H1 (cell line): ENCODE data around the gene ATP10D. TPM values are rescaled to one million over a fixed set of nuclear protein-coding genes. Genes with fewer than 3 reads are reported as not detected.

Experiments
- CTCF ChIA-PET: fragments of 300-600 bp; sonication (Branson Sonifier 250); formaldehyde crosslinking; loops from one replicate; lab custom pipeline; 2021; ENCODE audit not compliant: partially characterized antibody; lab: Charles Lee
- POLR2A ChIA-PET: fragments of 300-600 bp; sonication (Branson Sonifier 250); formaldehyde crosslinking; loops from one replicate; lab custom pipeline; 2021; ENCODE audit warnings: inconsistent platforms; ENCODE audit not compliant: partially characterized antibody; lab: Charles Lee
- DNase-seq, 2 experiments: peaks; one replicate each; pipeline versions ENCODE4 v3.0.0 to v3.0.0-alpha.2; 2010 to 2022; ENCODE audit warnings: low spot score in 2 of 2, low read depth in 1 of 2, mixed read lengths in 1 of 2
- FAIRE-seq: peaks from 2 replicates; lab custom pipeline; 2011; peaks lifted over from hg19 to GRCh38; lab: Jason Lieb, UNC
- H2AFZ ChIP-seq: 2 replicates; pipeline ENCODE4 v1.8.1; 2012; ENCODE audit warnings: low read length, inconsistent platforms
- H2AK5ac ChIP-seq: 2 replicates; pipeline ENCODE4 v1.6.1; 2013; ENCODE audit warnings: low read depth, low read length
- H2BK120ac ChIP-seq: replicated peaks from 2 replicates; pipeline ENCODE3; 2013; ENCODE audit warnings: low read depth, low read length, inconsistent platforms
- H2BK12ac ChIP-seq: 2 replicates; pipeline ENCODE4 v1.6.1; 2013; ENCODE audit warnings: low read depth, low read length
- H2BK15ac ChIP-seq: 2 replicates; pipeline ENCODE4 v1.6.1; 2013; ENCODE audit warnings: low read length
- H2BK20ac ChIP-seq: 2 replicates; pipeline ENCODE4 v1.6.1; 2013; ENCODE audit warnings: low read length
- H2BK5ac ChIP-seq: 2 replicates; pipeline ENCODE4 v1.6.1; 2013; ENCODE audit warnings: low read depth, low read length
- H3K14ac ChIP-seq: 2 replicates; pipeline ENCODE4 v1.6.1; 2013; ENCODE audit warnings: inconsistent platforms; ENCODE audit not compliant: insufficient read length
- H3K18ac ChIP-seq: 2 replicates; pipeline ENCODE4 v1.6.1; 2013; ENCODE audit warnings: low read length; ENCODE audit errors: extremely low read depth
- H3K23ac ChIP-seq: 2 replicates; pipeline ENCODE4 v1.6.1; 2013; ENCODE audit warnings: inconsistent platforms; ENCODE audit not compliant: insufficient read length
- H3K23me2 ChIP-seq: 2 replicates; pipeline ENCODE4 v1.6.1; 2013; ENCODE audit warnings: low read depth, low read length
- H3K27ac ChIP-seq: 2 replicates; pipeline ENCODE4 v1.6.1; 2011; ENCODE audit warnings: low read depth, low read length, inconsistent platforms
- H3K27me3 ChIP-seq, 4 experiments: replicated peaks in 1 of 4; 1 replicate in 1 of 4; 2 replicates in 3 of 4; pipeline versions ENCODE4 v1.6.1 to v1.8.1; 2011 to 2013; ENCODE audit warnings: low read length in 3 of 4, mild to moderate bottlenecking in 3 of 4, inconsistent platforms in 2 of 4, mixed read lengths in 2 of 4, moderate library complexity in 1 of 4; ENCODE audit not compliant: control insufficient read depth in 3 of 4, insufficient read depth in 3 of 4; ENCODE audit errors: extremely low read depth in 1 of 4
- H3K36me3 ChIP-seq, 4 experiments: 2 replicates each; pipeline versions ENCODE4 v1.6.1 to v1.8.1; 2011 to 2013; ENCODE audit warnings: mild to moderate bottlenecking in 4 of 4, low read length in 3 of 4, moderate library complexity in 2 of 4, control low read depth in 1 of 4, inconsistent platforms in 1 of 4; ENCODE audit not compliant: insufficient read depth in 4 of 4, control insufficient read depth in 2 of 4
- H3K4ac ChIP-seq: replicated peaks from 2 replicates; pipeline ENCODE3; 2013; ENCODE audit warnings: low read length, low read depth, mixed read lengths, inconsistent platforms; ENCODE audit not compliant: insufficient read length
- H3K4me1 ChIP-seq, 4 experiments: replicated peaks in 1 of 4; 1 replicate in 1 of 4; 2 replicates in 3 of 4; pipeline versions ENCODE4 v1.6.1 to v1.8.1; 2011 to 2013; ENCODE audit warnings: low read length in 3 of 4, inconsistent platforms in 2 of 4, mixed read lengths in 1 of 4; ENCODE audit not compliant: insufficient read depth in 4 of 4, control insufficient read depth in 3 of 4
- H3K4me2 ChIP-seq, 2 experiments: 2 replicates each; pipeline versions ENCODE4 v1.6.1 to v1.8.1; 2011 to 2013; ENCODE audit warnings: low read depth in 2 of 2, low read length in 2 of 2, control low read depth in 1 of 2, inconsistent platforms in 1 of 2, mild to moderate bottlenecking in 1 of 2; ENCODE audit not compliant: insufficient read depth in 1 of 2
- H3K4me3 ChIP-seq, 4 experiments: fragments of 200-600, 300-600 bp in 1 of 4; sonication (generic), shearing (Covaris generic), sonication (Bioruptor Twin) in 1 of 4; 2 replicates each; pipeline versions ENCODE4 v1.5.1 to v1.8.1; 2011 to 2016; ENCODE audit warnings: low read length in 4 of 4, low read depth in 3 of 4, control low read depth in 2 of 4, inconsistent platforms in 2 of 4, mild to moderate bottlenecking in 2 of 4, mixed read lengths in 1 of 4, moderate library complexity in 1 of 4; ENCODE audit not compliant: insufficient read depth in 2 of 4; ENCODE audit errors: extremely low read depth in 1 of 4
- H3K56ac ChIP-seq: replicated peaks from 2 replicates; pipeline ENCODE3; 2013; ENCODE audit warnings: low read depth, mild to moderate bottlenecking, mixed read lengths, low read length, inconsistent platforms; ENCODE audit not compliant: insufficient read length
- H3K79me1 ChIP-seq: 2 replicates; pipeline ENCODE4 v1.6.1; 2013; ENCODE audit warnings: low read depth, low read length, control low read depth
- H3K79me2 ChIP-seq, 2 experiments: 2 replicates each; pipeline versions ENCODE4 v1.6.1 to v1.8.1; 2012 to 2013; ENCODE audit warnings: low read length in 2 of 2, mild to moderate bottlenecking in 2 of 2, inconsistent platforms in 1 of 2; ENCODE audit not compliant: insufficient read depth in 2 of 2, control insufficient read depth in 1 of 2
- H3K9ac ChIP-seq, 4 experiments: replicated peaks in 1 of 4; 1 replicate in 1 of 4; 2 replicates in 3 of 4; pipeline versions ENCODE4 v1.6.1 to v1.8.1; 2011 to 2013; ENCODE audit warnings: low read depth in 3 of 4, low read length in 3 of 4, control low read depth in 2 of 4, mild to moderate bottlenecking in 2 of 4, moderate library complexity in 2 of 4, inconsistent platforms in 1 of 4; ENCODE audit errors: extremely low read depth in 1 of 4
- H3K9me3 ChIP-seq, 2 experiments: 2 replicates each; pipeline versions ENCODE4 v1.6.1 to v1.8.1; 2012 to 2013; ENCODE audit warnings: mild to moderate bottlenecking in 2 of 2, moderate library complexity in 2 of 2, control low read depth in 1 of 2, inconsistent platforms in 1 of 2, low read depth in 1 of 2, low read length in 1 of 2, mixed read lengths in 1 of 2; ENCODE audit not compliant: insufficient read depth in 2 of 2
- H4K20me1 ChIP-seq, 2 experiments: replicated peaks in 1 of 2; 2 replicates each; pipeline versions ENCODE3 to v1.8.1; 2011 to 2013; ENCODE audit warnings: inconsistent platforms in 2 of 2, low read length in 2 of 2, mild to moderate bottlenecking in 1 of 2; ENCODE audit not compliant: insufficient read depth in 2 of 2, control insufficient read depth in 1 of 2
- H4K5ac ChIP-seq: 2 replicates; pipeline ENCODE4 v1.6.1; 2013; ENCODE audit warnings: low read length, low read depth, mixed read lengths, inconsistent platforms; ENCODE audit not compliant: insufficient read length
- H4K8ac ChIP-seq: 2 replicates; pipeline ENCODE4 v1.8.0; 2013; ENCODE audit warnings: mild to moderate bottlenecking, moderate library complexity, low read length, inconsistent platforms; ENCODE audit not compliant: insufficient read depth; ENCODE audit errors: extremely low read depth
- H4K91ac ChIP-seq: replicated peaks from 2 replicates; pipeline ENCODE3; 2013; ENCODE audit warnings: low read length, mixed read lengths, inconsistent platforms; ENCODE audit not compliant: insufficient read length
- CEBPB ChIP-seq: IDR thresholded peaks from 2 replicates; pipeline ENCODE4 v1.6.1; 2012; ENCODE audit warnings: low read depth, low read length
- CHD2 ChIP-seq: IDR thresholded peaks from 2 replicates; pipeline ENCODE4 v1.6.1; 2012; ENCODE audit warnings: low read length, improper control_type of control experiment
- CTBP2 ChIP-seq: IDR thresholded peaks from 2 replicates; pipeline ENCODE4 v1.7.0; 2011; ENCODE audit warnings: borderline replicate concordance, mild to moderate bottlenecking, moderate library complexity, mixed read lengths, low read length; ENCODE audit not compliant: insufficient read depth, insufficient read length
- EP300 ChIP-seq, 2 experiments: IDR thresholded peaks; 1 replicate in 1 of 2; 2 replicates in 1 of 2; pipeline ENCODE4 v1.6.1; 2011 to 2012; ENCODE audit warnings: low read depth in 2 of 2, low read length in 2 of 2, mild to moderate bottlenecking in 2 of 2, borderline replicate concordance in 1 of 2, inconsistent platforms in 1 of 2, moderate library complexity in 1 of 2
- FOSL1 ChIP-seq: IDR thresholded peaks from 2 replicates; pipeline ENCODE4 v1.6.1; 2011; ENCODE audit warnings: mild to moderate bottlenecking, low read depth, low read length, moderate library complexity; ENCODE audit not compliant: insufficient read depth
- POLR2A ChIP-seq, 2 experiments: IDR thresholded peaks; 1 replicate in 1 of 2; 2 replicates in 1 of 2; pipeline ENCODE4 v1.6.1; 2011; ENCODE audit warnings: low read depth in 2 of 2, low read length in 2 of 2, mild to moderate bottlenecking in 2 of 2; ENCODE audit errors: control extremely low read depth in 1 of 2
- POU5F1 ChIP-seq: IDR thresholded peaks from 2 replicates; pipeline ENCODE4 v1.6.1; 2011; ENCODE audit warnings: low read depth, mild to moderate bottlenecking, low read length, moderate library complexity
- RAD21 ChIP-seq, 2 experiments: IDR thresholded peaks in 1 of 2; conservative IDR thresholded peaks in 1 of 2; 2 replicates each; pipeline ENCODE4 v1.6.1; 2011; ENCODE audit warnings: low read depth in 2 of 2, low read length in 2 of 2, improper control_type of control experiment in 1 of 2, inconsistent platforms in 1 of 2, mild to moderate bottlenecking in 1 of 2, moderate library complexity in 1 of 2
- SIN3A ChIP-seq, 2 experiments: IDR thresholded peaks in 1 of 2; conservative IDR thresholded peaks in 1 of 2; 2 replicates each; pipeline ENCODE4 v1.6.1; 2011 to 2012; ENCODE audit warnings: low read length in 2 of 2, improper control_type of control experiment in 1 of 2, low read depth in 1 of 2, mild to moderate bottlenecking in 1 of 2
- WGBS, 2 experiments: shearing (Covaris generic) in 1 of 2; methylation state at CpG; one replicate each; pipeline versions ENCODE4 v1.1.6 to v1.1.7; 2013 to 2015; ENCODE audit warnings: low lambda C conversion rate in 2 of 2, mixed read lengths in 2 of 2, inconsistent platforms in 1 of 2, low coverage in 1 of 2, missing lambda C conversion rate in 1 of 2; ENCODE audit not compliant: insufficient replicate concordance in 2 of 2, insufficient coverage in 1 of 2, insufficient read length in 1 of 2; ENCODE audit errors: extremely low coverage in 1 of 2, missing lambda C conversion rate in 1 of 2; 5-methylcytosine and 5-hydroxymethylcytosine counted together
- polyA plus RNA-seq, 7 experiments: library from polyadenylated mRNA; depleted of rRNA in 3 of 7; stranded (reverse) in 5 of 7; unstranded in 2 of 7; fragments of >200 nt in 5 of 7; fragments of 200-250 nt in 2 of 7; gene quantifications; 1 replicate in 5 of 7; 2 replicates in 1 of 7; 4 replicates in 1 of 7; pipeline versions ENCODE4 v1.2.1 to v1.2.3, GENCODE V29; 2011 to 2013; ENCODE audit warnings: missing spikeins in 2 of 7, mixed read lengths in 2 of 7
- total RNA-seq: library from RNA; stranded (reverse); fragmentation: NEBNext Ultra II Directional; extraction: Animal tissue kit (Norgen Biotek cat#: 25700); gene quantifications from 2 replicates; pipeline ENCODE4 v1.2.1, GENCODE V29; 2021
- TF ChIP-seq, protein P1 (sequence below), 3 experiments: IDR thresholded peaks; 1 replicate in 2 of 3; 2 replicates in 1 of 3; pipeline versions ENCODE4 v1.5.1 to v1.6.1; 2011; ENCODE audit warnings: low read length in 3 of 3, mild to moderate bottlenecking in 3 of 3, inconsistent platforms in 2 of 3, low read depth in 1 of 3, moderate library complexity in 1 of 3; ENCODE audit not compliant: insufficient read depth in 1 of 3; ENCODE audit errors: control extremely low read depth in 1 of 3

ATP10D gene
- total and polyA plus RNA-seq, 2 of the 8 experiments (the other 6 are each of a cell fraction or from before 2014, with no cell fraction given): 2.9 to 5.9 TPM

DNA sequence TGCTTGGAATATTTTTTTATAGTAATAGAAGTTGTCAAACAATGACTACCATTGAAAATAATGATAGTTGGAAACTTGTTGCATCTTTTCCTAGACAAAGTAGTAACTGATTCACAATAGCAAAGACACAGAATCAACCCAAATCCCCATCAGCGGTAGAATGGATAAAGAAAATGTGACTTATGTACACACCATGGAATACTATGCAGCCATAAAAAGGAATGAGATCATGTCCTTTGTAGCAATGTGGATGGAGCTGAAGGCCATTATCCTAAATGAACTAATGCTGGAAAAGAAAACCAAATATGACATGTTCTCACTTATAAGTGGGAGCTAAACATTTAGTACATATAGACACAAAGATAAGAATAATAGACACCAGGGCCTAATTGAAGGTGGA lies 49.7 kb downstream of the ATP10D start:
- H3K14ac ChIP-seq: no peak overlapping the region
- no peak overlapping the region for H4K5ac ChIP-seq
- H3K4me1 ChIP-seq: peaks cover 0 to 7% (median 0%) of the 10 kb centered on the region in 4 experiments; a peak in 3 of 7 replicates
- no peak for FAIRE-seq
- H3K18ac ChIP-seq: no peak overlapping the region
- H3K27me3 ChIP-seq: no peaks in the 10 kb centered on the region
- H3K4ac ChIP-seq: no peak overlapping the region
- no peaks in the 10 kb centered on the region for H3K79me2 ChIP-seq
- CTCF ChIA-PET: no interaction called here
- no peak overlapping the region for H2BK120ac ChIP-seq
- H4K20me1 ChIP-seq: no peaks in the 10 kb centered on the region
- no peak overlapping the region for H3K4me3 ChIP-seq
- H2AFZ ChIP-seq: no peak overlapping the region
- no peak overlapping the region for H3K27ac ChIP-seq
- H3K56ac ChIP-seq: no peak overlapping the region
- H3K4me2 ChIP-seq: no peak overlapping the region
- H3K9ac ChIP-seq: no peak overlapping the region
- H2BK20ac ChIP-seq: no peak overlapping the region
- DNase-seq: no peak
- no peaks in the 10 kb centered on the region for H3K9me3 ChIP-seq
- no peaks in the 10 kb centered on the region for H3K36me3 ChIP-seq
- no peak overlapping the region for H4K91ac ChIP-seq
- POLR2A ChIA-PET: no interaction called here
- no peak overlapping the region for H2BK12ac ChIP-seq
- no peak overlapping the region for H3K23ac ChIP-seq
- 92% methylated on average over 1 of the region's 1 CpG; no CpG with 5 or more reads in 1 of the 2 experiments for WGBS, 2 experiments
- no peak overlapping the region for H2AK5ac ChIP-seq
- H3K79me1 ChIP-seq: no peaks in the 10 kb centered on the region
- no peak overlapping the region for H4K8ac ChIP-seq
- H2BK5ac ChIP-seq: no peak overlapping the region
- H3K23me2 ChIP-seq: no peaks in the 10 kb centered on the region; the same call in 1 of the 2 replicates
- no peak overlapping the region for H2BK15ac ChIP-seq
- TF ChIP-seq SIN3A (conservative IDR thresholded peaks at IDR 0.05 in 1 of 2, IDR thresholded peaks at IDR 0.05 in 1 of 2; ENCODE audit: low read depth in 1 of 2, low read length in 2 of 2): no peak
- no peak for TF ChIP-seq FOSL1
- no peak for TF ChIP-seq EP300 (IDR thresholded peaks at IDR 0.05; ENCODE audit: borderline replicate concordance in 1 of 2, low read depth in 2 of 2, low read length in 2 of 2)
- no peak for TF ChIP-seq CTBP2
- no peak for TF ChIP-seq CHD2
- no peak for TF ChIP-seq POLR2A (IDR thresholded peaks at IDR 0.05; ENCODE audit: control extremely low read depth in 1 of 2, low read depth in 2 of 2, low read length in 2 of 2)
- no peak for TF ChIP-seq CEBPB
- no peak for TF ChIP-seq RAD21 (IDR thresholded peaks at IDR 0.05 in 1 of 2, conservative IDR thresholded peaks at IDR 0.05 in 1 of 2; ENCODE audit: low read depth in 2 of 2, low read length in 2 of 2)
- no peak for TF ChIP-seq POU5F1
- TF ChIP-seq, protein P1, sequence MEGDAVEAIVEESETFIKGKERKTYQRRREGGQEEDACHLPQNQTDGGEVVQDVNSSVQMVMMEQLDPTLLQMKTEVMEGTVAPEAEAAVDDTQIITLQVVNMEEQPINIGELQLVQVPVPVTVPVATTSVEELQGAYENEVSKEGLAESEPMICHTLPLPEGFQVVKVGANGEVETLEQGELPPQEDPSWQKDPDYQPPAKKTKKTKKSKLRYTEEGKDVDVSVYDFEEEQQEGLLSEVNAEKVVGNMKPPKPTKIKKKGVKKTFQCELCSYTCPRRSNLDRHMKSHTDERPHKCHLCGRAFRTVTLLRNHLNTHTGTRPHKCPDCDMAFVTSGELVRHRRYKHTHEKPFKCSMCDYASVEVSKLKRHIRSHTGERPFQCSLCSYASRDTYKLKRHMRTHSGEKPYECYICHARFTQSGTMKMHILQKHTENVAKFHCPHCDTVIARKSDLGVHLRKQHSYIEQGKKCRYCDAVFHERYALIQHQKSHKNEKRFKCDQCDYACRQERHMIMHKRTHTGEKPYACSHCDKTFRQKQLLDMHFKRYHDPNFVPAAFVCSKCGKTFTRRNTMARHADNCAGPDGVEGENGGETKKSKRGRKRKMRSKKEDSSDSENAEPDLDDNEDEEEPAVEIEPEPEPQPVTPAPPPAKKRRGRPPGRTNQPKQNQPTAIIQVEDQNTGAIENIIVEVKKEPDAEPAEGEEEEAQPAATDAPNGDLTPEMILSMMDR (IDR thresholded peaks at IDR 0.05; ENCODE audit: control extremely low read depth in 1 of 3, insufficient read depth in 1 of 3, low read depth in 1 of 3, low read length in 3 of 3): no peak
